GM10266 (cell line): ENCODE measurements around the gene ZBTB7B.

Source experiments
- DNase-seq: peaks from one replicate; pipeline ENCODE4 v3.0.0; 2012; ENCODE audit errors: extremely low spot score
- CTCF ChIP-seq: IDR thresholded peaks from 2 replicates; pipeline ENCODE4 v1.5.1; 2012; ENCODE audit warnings: mild to moderate bottlenecking, low read depth; ENCODE audit not compliant: control insufficient read depth, insufficient read depth; ENCODE audit errors: missing control alignments

Gene ZBTB7B

DNA sequence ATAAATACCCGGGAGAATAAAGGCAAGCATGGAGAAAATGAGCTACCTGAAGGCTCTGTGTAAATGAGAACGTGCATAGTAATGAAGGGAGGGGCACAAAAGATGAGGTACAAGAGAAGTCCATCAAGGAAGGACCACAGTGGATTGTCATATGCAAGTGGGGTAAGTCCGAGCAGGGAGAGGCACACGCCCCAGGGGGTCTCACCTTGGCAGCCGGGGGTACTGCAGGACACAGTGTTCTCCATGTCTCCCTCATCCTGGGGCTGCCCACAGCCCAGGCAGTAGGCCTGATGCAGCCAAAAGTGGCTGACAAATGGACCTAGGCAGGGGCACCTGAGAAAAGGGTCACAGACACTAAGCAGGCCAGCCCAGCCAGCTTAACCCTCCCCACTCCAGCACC lies 21.0 kb downstream of the ZBTB7B start:
- no peak for DNase-seq

GRCh38 chr1:155024315-155024714 lies 21.7 kb downstream of the ZBTB7B start:
- DNase-seq: no peak
- no peak for TF ChIP-seq CTCF

More for the DNA sequence above, 21.0 kb downstream of the ZBTB7B start:
- TF ChIP-seq CTCF: no peak

DNA sequence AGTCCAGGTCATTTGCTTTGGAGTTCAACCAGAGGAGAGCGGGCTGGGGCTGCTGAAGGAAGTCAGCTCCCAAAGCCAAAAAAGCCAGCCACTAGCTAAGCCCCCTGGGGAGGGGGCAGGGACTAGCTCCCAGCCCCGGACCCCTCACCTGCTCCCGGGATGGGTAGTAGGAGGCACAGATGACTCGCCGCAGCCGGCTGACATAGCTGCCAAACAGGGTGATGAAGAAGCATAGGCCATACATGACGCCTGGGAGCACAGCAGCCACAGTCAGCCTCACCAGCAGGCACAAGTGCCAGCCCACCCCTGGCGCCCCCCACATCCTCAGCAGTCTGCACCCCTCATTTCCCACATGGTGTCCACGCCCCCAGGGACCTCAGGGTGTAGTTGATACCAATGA lies 23.6 kb downstream of the ZBTB7B start:
- no peak for DNase-seq
- TF ChIP-seq CTCF: no peak

GRCh38 chr1:155026588-155026987 lies 24.0 kb downstream of the ZBTB7B start:
- no peak for DNase-seq
- no peak for TF ChIP-seq CTCF

DNA sequence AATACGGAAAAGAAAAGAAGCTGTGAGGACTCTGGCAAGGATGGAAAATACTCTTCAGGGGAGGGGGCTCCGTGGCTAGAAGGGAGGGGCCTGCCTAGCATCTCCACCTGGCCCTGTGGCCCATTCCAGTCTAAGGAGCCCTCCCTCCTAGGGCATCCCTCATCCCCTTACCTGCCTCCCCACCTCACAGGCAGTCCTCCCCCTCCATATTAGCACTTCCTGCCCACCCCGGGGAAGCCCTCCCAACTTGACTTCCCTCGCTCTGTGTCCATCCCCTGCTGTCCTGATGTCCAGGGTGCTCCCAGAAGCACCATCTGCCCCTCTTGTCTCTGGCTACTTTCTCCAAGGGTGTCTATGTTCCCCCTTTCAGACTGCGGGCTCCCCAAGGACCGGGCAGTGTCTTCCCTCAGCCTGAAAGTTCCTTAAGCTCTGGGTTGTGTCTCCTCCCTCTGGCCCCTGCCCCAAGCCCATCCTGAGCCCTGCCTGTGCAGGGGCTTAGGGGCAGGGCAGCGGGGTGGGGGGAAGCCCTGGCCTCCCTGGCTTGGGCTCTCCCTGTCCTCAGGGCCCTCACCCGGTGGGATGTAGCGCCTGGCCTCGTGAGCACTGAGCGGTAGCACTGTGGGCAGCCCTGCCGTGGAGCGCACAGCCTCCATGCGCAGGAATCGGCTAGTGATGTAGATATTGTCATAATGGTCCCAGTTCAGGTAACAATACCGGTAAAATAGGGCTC lies 27.1 kb downstream of the ZBTB7B start:
- no peak for TF ChIP-seq CTCF
- DNase-seq: no peak

GRCh38 chr1:155030243-155030795 lies 27.7 kb downstream of the ZBTB7B start:
- DNase-seq: no peak
- TF ChIP-seq CTCF: no peak

DNA sequence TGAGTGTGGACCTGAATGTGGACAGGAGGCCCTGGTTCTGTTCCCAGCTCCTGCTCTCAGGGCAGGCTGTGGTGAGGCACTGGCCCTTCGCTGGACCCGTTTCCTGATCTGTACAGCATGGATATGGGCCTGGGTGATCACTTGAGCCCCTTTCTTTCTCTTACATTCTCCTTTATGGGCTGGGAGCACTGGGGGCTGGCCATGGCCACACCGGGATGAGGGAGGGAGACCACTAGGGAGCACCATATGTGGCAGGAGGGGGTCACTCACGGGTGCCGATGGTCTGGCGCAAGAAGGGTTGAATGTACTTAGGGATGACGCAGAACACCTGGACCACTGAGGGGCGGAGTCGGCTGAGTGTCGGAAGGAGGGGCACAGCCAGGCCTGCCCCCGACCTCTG lies 28.3 kb downstream of the ZBTB7B start:
- TF ChIP-seq CTCF: no peak
- DNase-seq: no peak
